OCI-LY7 (cell line): ENCODE measurements around the gene USP48. TPM values are rescaled to one million over a fixed set of nuclear protein-coding genes. Genes with fewer than 3 reads are reported as not detected.
A peak's percentile ranks its signal among the peaks of the same experiment; 100 is the strongest.

ENCODE experiments used
- BruUV-seq: library from RNA; stranded (reverse); fragments of 400-500 nt; replicated peaks from 2 replicates; lab custom pipeline; 2021; lab: Mats Ljungman, UMichigan
- CTCF ChIA-PET: fragments of 300-600 bp; sonication (Branson Sonifier 250); formaldehyde crosslinking; loops from one replicate; lab custom pipeline; 2022; ENCODE audit warnings: antibody characterized with exemption; ENCODE audit not compliant: unreplicated experiment; lab: Charles Lee
- POLR2A ChIA-PET: fragments of 300-600 bp; sonication (Branson Sonifier 250); formaldehyde crosslinking; loops from one replicate; lab custom pipeline; 2022; ENCODE audit warnings: antibody characterized with exemption; lab: Charles Lee
- DNase-seq: peaks from one replicate; pipeline ENCODE4 v3.0.0-alpha.2; 2015; ENCODE audit warnings: low spot score
- H2AFZ ChIP-seq: fragments of 200-600 bp; sonication (generic), shearing (Covaris generic); 2 replicates; pipeline ENCODE4 v1.6.1; 2014; ENCODE audit warnings: mild to moderate bottlenecking, antibody characterized with exemption, low read length, moderate library complexity
- H3K27ac ChIP-seq: fragments of 200-600 bp; sonication (generic); 2 replicates; pipeline ENCODE4 v1.5.1; 2014; ENCODE audit warnings: mixed run types, low read depth, mild to moderate bottlenecking, moderate library complexity, low read length, inconsistent platforms; ENCODE audit not compliant: poor library complexity, severe bottlenecking
- H3K36me3 ChIP-seq: fragments of 200-600 bp; sonication (generic); 2 replicates; pipeline ENCODE4 v1.6.1; 2014; ENCODE audit warnings: mild to moderate bottlenecking, antibody characterized with exemption, low read length, moderate library complexity, mixed read lengths; ENCODE audit not compliant: insufficient read depth
- H3K4me1 ChIP-seq: fragments of 200-600 bp; sonication (generic); 2 replicates; pipeline ENCODE4 v1.5.1; 2014; ENCODE audit warnings: mild to moderate bottlenecking, low read length; ENCODE audit not compliant: insufficient read depth, poor library complexity, severe bottlenecking
- H3K4me2 ChIP-seq: fragments of 200-600 bp; sonication (generic); 2 replicates; pipeline ENCODE4 v1.6.1; 2014; ENCODE audit warnings: mild to moderate bottlenecking, low read length
- H3K4me3 ChIP-seq: fragments of 200-600 bp; sonication (generic); 2 replicates; pipeline ENCODE4 v1.5.1; 2014; ENCODE audit warnings: mild to moderate bottlenecking, low read depth, low read length; ENCODE audit not compliant: poor library complexity, severe bottlenecking
- H3K79me2 ChIP-seq: fragments of 200-600 bp; sonication (generic); 2 replicates; pipeline ENCODE4 v1.6.1; 2016; ENCODE audit warnings: low read depth, mild to moderate bottlenecking, low read length, moderate library complexity, mixed read lengths; ENCODE audit not compliant: insufficient read depth
- H3K9me2 ChIP-seq: fragments of 200-600 bp; sonication (generic); 2 replicates; pipeline ENCODE4 v1.6.1; 2016; ENCODE audit warnings: mild to moderate bottlenecking, low read length, mixed read lengths; ENCODE audit not compliant: insufficient read depth
- H3K9me3 ChIP-seq: fragments of 200-600 bp; sonication (generic); 2 replicates; pipeline ENCODE4 v1.6.1; 2014; ENCODE audit warnings: mild to moderate bottlenecking, mixed run types, low read length, mixed read lengths
- H4K20me1 ChIP-seq: fragments of 200-600 bp; sonication (generic); 2 replicates; pipeline ENCODE4 v1.6.1; 2014; ENCODE audit warnings: mild to moderate bottlenecking, antibody characterized with exemption, low read length, moderate library complexity, mixed read lengths; ENCODE audit not compliant: insufficient read depth
- CTCF ChIP-seq: fragments of 200-600 bp; sonication (generic); conservative IDR thresholded peaks from 2 replicates; pipeline ENCODE4 v1.5.1; 2014; ENCODE audit warnings: mild to moderate bottlenecking, antibody characterized with exemption, low read length, moderate library complexity, mixed read lengths
- EZH2phosphoT487 ChIP-seq: fragments of 200-600 bp; sonication (generic); IDR thresholded peaks from 2 replicates; pipeline ENCODE4 v1.6.1; 2018; ENCODE audit warnings: low read depth, borderline replicate concordance, mild to moderate bottlenecking, mixed run types, antibody characterized with exemption, low read length, moderate library complexity, mixed read lengths
- intact Hi-C: fragments of 100-400 bp; cut with micrococcal nuclease; formaldehyde crosslinking; loops from one replicate; pipeline ENCODE4 v1.10.0; 2022; ENCODE audit not compliant: unreplicated experiment
- total RNA-seq, 2 experiments: library from RNA; depleted of rRNA in 1 of 2; stranded (reverse); fragments of >200 nt in 1 of 2; shearing (Covaris generic) in 1 of 2; gene quantifications; 2 replicates each; pipeline ENCODE4 v1.2.3, GENCODE V29; 2014 to 2022

Gene USP48
- total RNA-seq, 2 experiments from 2014 or later = 45.0 to 98.3 TPM

DNA sequence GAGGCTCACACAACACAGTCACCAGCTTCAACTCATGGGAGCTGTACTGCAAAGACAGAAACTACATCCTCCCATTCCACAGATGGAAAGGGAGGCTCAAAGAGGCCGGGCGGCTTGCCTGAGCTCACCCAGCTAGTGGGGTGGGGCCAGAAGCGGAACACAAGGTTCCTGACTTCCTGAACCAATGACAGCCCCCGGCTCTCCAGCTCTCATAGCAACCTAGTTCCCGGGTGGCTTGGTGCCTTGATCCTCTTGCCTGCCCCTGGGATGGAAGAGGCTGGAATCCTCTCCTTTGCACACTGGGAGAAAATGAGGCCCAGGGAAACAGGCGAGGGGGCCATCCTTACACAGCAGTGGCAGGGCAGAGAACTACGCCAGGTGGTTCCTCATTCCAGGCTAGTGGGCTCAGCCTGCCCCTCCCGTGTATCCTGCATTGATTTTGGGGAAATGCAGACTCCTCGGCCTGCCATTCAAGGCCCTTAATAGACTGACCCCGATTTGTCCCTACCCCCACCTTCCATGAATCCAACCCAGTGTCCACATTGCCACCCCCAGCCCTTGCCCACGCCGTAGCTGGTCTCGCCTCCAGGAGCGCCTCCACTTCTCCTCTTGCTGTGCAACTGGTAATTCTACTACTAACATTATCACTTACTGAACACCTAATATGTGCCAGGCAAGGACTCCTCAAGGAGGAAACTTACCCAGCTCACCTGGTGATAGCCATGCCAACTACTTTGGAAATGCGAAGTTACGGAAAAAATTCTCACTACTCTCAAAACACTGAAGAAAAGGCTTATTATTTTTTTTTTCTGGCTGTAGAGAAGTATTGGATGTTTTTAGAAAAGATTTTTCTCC, 118.8 kb downstream of the USP48 start:
- CTCF ChIA-PET = no interaction called here
- peak overlapping the region; percentile 31; the same call in 1 of the 2 replicates for H3K4me2 ChIP-seq

GRCh38 chr1:21663248-21663950, 119.5 kb downstream of the USP48 start:
- no TSS peak for BruUV-seq
- no peak for TF ChIP-seq CTCF
- TF ChIP-seq EZH2phosphoT487 = no peak
- ChIA-PET CTCF (no interaction called here), POLR2A (no interaction called here)
- H4K20me1 ChIP-seq = no peaks in the 10 kb centered on the region
- H3K79me2 ChIP-seq = no peaks in the 10 kb centered on the region
- no peak overlapping the region for H3K27ac ChIP-seq
- H3K36me3 ChIP-seq = no peaks in the 10 kb centered on the region
- no peaks in the 10 kb centered on the region for H3K9me2 ChIP-seq
- intact Hi-C loops = no loop called here
- no peak for DNase-seq
- no peak overlapping the region for H2AFZ ChIP-seq
- no peak overlapping the region for H3K4me3 ChIP-seq
- H3K4me1 ChIP-seq = no peaks in the 10 kb centered on the region
- no peak overlapping the region for H3K4me2 ChIP-seq
- H3K9me3 ChIP-seq = no peaks in the 10 kb centered on the region

More for the DNA sequence above, 118.8 kb downstream of the USP48 start:
- no peak for DNase-seq
- Histone ChIP-seq H3K27ac (no peak overlapping the region), H3K36me3 (no peaks in the 10 kb centered on the region), H3K4me3 (no peak overlapping the region), H3K79me2 (no peaks in the 10 kb centered on the region), H2AFZ (no peak overlapping the region), H3K9me2 (no peaks in the 10 kb centered on the region), H3K9me3 (no peaks in the 10 kb centered on the region), H4K20me1 (no peaks in the 10 kb centered on the region), H3K4me1 (no peaks in the 10 kb centered on the region)
- TF ChIP-seq CTCF (no peak), EZH2phosphoT487 (no peak)
- BruUV-seq = no TSS peak
- POLR2A ChIA-PET = no interaction called here
- intact Hi-C loops = no loop called here
